Measurements from ENCODE around the gene CIRBP.

CIRBP gene

DNA sequence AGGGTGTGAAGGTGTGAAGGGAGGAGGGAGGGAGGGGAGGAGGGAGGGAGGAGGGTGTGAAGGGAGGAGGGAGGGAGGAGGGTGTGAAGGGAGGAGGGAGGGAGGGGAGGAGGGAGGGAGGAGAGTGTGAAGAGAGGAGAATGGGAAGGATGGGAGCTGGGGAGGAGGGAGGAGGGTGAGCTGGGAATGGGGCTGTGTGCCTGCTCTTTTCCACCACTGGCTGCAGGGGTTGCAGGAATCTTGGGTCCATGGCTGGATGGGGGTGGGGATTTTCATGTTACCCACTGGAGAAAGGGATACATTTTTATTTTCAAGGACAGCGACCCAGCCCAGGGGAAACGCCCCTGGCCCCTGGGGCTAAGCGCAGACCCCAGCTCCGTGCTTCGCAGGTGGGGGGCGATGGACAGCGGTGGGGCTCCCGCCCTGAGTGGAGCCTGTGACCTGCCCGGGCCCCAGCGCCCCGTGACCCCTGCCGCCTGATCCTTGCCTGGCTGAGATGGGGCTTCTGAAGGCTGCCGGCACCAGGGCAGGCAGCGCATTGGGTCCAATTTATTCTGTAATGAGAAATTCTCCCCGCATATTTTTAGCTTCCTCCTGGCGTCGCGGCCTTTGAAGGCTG lies 13.6 kb downstream of the CIRBP start:
- POLR2A ChIA-PET (ENCODE audit: low non-redundant PET) = no interaction called here
- CTCF ChIA-PET = interaction anchor here (0.5 kb wide), 1 partner anchor 11 kb away, joined by 5 read pairs; no protein-coding TSS in a partner anchor
- DNase-seq (ENCODE audit: low spot score) = no peak
- H3K27ac ChIP-seq = no peak overlapping the region
- TF ChIP-seq, protein P1, sequence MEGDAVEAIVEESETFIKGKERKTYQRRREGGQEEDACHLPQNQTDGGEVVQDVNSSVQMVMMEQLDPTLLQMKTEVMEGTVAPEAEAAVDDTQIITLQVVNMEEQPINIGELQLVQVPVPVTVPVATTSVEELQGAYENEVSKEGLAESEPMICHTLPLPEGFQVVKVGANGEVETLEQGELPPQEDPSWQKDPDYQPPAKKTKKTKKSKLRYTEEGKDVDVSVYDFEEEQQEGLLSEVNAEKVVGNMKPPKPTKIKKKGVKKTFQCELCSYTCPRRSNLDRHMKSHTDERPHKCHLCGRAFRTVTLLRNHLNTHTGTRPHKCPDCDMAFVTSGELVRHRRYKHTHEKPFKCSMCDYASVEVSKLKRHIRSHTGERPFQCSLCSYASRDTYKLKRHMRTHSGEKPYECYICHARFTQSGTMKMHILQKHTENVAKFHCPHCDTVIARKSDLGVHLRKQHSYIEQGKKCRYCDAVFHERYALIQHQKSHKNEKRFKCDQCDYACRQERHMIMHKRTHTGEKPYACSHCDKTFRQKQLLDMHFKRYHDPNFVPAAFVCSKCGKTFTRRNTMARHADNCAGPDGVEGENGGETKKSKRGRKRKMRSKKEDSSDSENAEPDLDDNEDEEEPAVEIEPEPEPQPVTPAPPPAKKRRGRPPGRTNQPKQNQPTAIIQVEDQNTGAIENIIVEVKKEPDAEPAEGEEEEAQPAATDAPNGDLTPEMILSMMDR (conservative IDR thresholded peaks at IDR 0.05; ENCODE audit: low read depth) = no peak

DNA sequence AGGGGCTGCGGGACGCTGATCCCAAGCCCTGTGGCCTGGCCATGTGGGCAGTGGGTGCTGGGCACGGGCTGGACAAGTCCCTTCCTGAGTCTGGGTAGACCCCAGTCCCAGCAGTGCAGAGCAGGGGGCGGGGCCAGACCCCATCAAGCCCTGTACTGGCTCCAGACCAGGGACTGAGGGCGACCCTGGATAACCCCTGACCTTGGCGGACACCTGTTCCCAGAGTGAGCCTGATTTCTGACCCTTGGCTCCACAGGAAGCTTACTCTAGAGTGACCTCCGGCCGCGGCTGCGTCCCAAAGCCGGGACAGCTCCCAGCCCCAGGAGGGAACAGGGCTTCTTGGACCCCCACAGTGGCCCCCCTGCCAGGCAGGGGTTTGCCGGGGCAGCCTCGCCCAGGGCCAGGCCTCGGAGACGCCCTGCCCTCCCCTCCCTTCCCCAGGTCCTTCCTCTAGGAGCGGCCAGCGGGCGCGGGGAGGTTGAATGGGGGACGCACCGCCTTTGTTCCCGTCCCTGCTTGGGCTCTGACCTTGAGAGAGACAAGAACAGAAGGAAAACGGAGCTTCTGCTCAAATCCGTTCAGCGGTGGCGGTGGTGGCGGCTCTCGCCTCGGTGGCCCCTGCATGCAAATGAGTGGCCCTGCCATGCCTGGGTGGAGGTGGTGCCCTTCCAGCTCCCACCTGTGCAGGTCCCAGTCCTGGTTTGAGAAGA lies 14.2 kb downstream of the CIRBP start:
- ChIA-PET CTCF (interaction anchor here (0.5 to 0.7 kb wide), 2 partner anchors 11 to 137 kb away, joined by 3 to 5 read pairs; no protein-coding TSS in a partner anchor), POLR2A (ENCODE audit: low non-redundant PET) (no interaction called here)
- H3K27ac ChIP-seq = no peak overlapping the region
- TF ChIP-seq, protein P1 (conservative IDR thresholded peaks at IDR 0.05; ENCODE audit: low read depth) = no peak
- no peak for DNase-seq (ENCODE audit: low spot score)

DNA sequence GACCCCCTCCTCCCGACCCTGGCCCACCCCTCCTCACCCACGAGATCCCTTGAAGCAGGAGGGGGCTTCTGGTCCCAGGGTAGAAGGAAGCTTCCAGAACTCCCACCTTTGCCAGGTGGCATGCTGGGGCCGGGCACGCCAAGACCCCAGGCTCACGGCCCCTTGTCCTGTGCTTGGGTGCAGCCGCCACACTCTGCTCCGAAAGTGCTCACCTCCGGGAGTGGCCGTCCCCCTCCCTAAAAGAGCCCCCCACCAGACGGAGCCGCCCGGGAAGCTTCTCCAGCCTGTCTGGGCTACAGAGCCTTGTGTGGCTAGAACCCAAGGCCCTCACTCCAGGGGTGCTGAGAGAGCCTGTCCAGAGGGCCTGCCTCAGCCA lies 14.8 kb downstream of the CIRBP start:
- POLR2A ChIA-PET (ENCODE audit: low non-redundant PET) = no interaction called here
- no peak for DNase-seq (ENCODE audit: low spot score)
- TF ChIP-seq, protein P1 (conservative IDR thresholded peaks at IDR 0.05; ENCODE audit: low read depth) = no peak
- CTCF ChIA-PET = interaction anchor here (0.7 kb wide), 1 partner anchor 137 kb away, joined by 3 read pairs; no protein-coding TSS in a partner anchor
- H3K27ac ChIP-seq = peak overlapping the region; percentile 32

DNA sequence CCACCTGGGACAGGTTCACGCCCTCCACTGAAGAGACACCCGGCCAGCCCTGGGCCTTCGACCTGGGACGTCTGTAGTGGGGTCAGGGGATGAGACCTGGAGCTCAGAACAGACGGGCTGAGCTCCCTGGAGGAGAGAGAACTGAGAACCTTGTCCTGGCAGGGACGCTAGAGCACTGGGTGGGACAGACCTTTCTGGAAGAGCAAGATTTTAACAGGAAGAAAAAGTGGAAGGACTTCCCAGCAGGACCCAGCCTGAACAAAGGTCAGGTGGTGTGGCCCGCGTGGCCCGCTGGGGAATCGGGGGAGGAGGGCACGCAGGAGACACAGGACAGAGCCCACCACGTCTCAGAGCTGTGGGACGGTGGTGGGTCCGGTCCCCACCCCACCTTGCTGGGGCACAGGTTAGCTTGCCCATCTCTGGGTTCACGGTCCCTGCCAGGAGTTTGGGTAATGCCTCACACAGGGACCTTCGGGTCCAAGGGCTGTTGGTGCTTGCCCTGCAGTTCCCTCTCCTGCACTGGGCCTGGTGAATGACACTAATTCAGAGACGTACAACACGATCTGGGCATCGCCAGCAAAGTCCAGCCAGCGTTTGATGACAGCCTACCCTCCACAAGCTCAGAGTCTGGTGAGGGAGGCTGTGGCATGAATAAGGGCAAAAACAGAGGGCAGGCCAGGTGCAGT lies 15.3 kb downstream of the CIRBP start:
- peak overlapping the region; percentile 32 for H3K27ac ChIP-seq
- no peak for DNase-seq (ENCODE audit: low spot score)
- TF ChIP-seq, protein P1 (conservative IDR thresholded peaks at IDR 0.05; ENCODE audit: low read depth) = no peak
- ChIA-PET CTCF (interaction anchor here (0.6 to 0.8 kb wide), 3 partner anchors 19 to 136 kb away, joined by 3 to 5 read pairs (median 3); no protein-coding TSS in a partner anchor), POLR2A (ENCODE audit: low non-redundant PET) (no interaction called here)

DNA sequence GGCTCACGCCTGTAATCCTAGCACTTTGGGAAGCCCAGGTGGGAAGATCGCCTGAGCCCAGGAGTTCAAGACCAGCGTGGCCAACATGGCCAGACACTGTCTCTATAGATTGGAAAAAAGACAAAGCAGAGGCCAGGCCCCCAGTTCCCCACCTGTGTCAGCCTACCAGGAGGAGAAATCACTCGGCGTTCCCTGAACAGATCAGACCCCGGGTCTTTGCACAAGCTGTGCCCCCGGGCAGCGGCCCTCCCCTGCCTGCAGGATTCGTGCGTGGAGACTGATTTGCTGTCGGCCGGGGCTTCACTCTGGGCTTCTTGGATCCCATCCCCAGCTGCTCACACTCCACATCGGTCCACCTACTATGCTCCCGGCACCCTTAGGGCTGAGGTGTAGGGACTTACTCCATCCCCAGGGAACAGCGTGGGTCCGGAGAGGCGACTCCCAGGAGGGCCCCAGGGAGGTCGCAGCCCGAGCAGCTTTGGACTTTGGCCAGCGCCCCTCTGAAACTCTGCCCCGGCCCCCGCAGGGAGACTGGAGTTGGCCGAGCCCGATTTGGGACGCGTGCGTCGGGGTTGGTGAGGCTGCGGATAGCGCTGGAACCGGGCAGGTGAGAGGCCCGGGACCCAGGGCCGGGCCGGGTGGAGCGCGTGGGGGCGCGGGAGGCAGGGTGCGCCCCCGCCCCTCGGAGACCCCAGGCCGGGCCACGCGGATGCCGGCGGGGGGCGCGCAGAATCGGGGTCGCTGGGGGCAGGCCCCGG lies 16.0 kb downstream of the CIRBP start:
- TF ChIP-seq, protein P1 (conservative IDR thresholded peaks at IDR 0.05; ENCODE audit: low read depth) = no peak
- CTCF ChIA-PET = interaction anchor here (0.6 to 0.8 kb wide), 2 partner anchors 18 to 50 kb away, joined by 3 to 5 read pairs; no protein-coding TSS in a partner anchor

More for the DNA sequence above, 16.0 kb downstream of the CIRBP start:
- POLR2A ChIA-PET (ENCODE audit: low non-redundant PET) = no interaction called here
- H3K27ac ChIP-seq = peak overlapping the region; percentile 32
- no peak for DNase-seq (ENCODE audit: low spot score)

Measured in RWPE1 (cell line).